WI38 (cell line): ENCODE results near the gene SNX24.

Experiments used
- H3K4me3 ChIP-seq: 2 replicates; pipeline ENCODE4 v1.5.1; 2011; ENCODE audit warnings: low read depth, mild to moderate bottlenecking, control low read depth, low read length
- CTCF ChIP-seq: IDR thresholded peaks from 2 replicates; pipeline ENCODE4 v1.5.1; 2012; ENCODE audit warnings: low read depth, mild to moderate bottlenecking, control low read depth, low read length

Gene SNX24

GRCh38 chr5:123035918-123036390, 190.5 kb downstream of the SNX24 start:
- TF ChIP-seq CTCF: no peak
- H3K4me3 ChIP-seq: peak overlapping the region; percentile 83

- peak within 1 kb of the TSS; percentile 83 for H3K4me3 ChIP-seq
- no peak for TF ChIP-seq CTCF
Measured at GRCh38 chr5:123036391-123037103, 191.1 kb downstream of the SNX24 start, which contains the start of gene PPIC. Gene PPIC, minus strand, starts transcription at chr5:123036725. Its CDS starts 100 bp downstream, at chr5:123036625.

- peak overlapping the region; percentile 83 for H3K4me3 ChIP-seq
- no peak for TF ChIP-seq CTCF
Measured at GRCh38 chr5:123037104-123037418, 191.6 kb downstream of the SNX24 start.

GRCh38 chr5:123039673-123040072, 194.3 kb downstream of the SNX24 start:
- no peak for TF ChIP-seq CTCF
- no peak overlapping the region for H3K4me3 ChIP-seq

- TF ChIP-seq CTCF: no peak
Measured at GRCh38 chr5:123044926-123045617, 199.7 kb downstream of the SNX24 start.

GRCh38 chr5:123046222-123046621, 200.8 kb downstream of the SNX24 start:
- H3K4me3 ChIP-seq: no peak overlapping the region
- no peak for TF ChIP-seq CTCF

More at GRCh38 chr5:123044926-123045617, 199.7 kb downstream of the SNX24 start:
- H3K4me3 ChIP-seq: no peak overlapping the region

GRCh38 chr5:123047706-123048105, 202.3 kb downstream of the SNX24 start:
- no peak overlapping the region for H3K4me3 ChIP-seq
- no peak for TF ChIP-seq CTCF
